K562 (cell line): ENCODE data around the gene SPON2. TPM values are rescaled to one million over a fixed set of nuclear protein-coding genes. Genes with fewer than 3 reads are reported as not detected.

ENCODE experiments used
- ATF1 ChIP-seq, 2 experiments: fragments of 450-650 bp in 1 of 2; IDR thresholded peaks; 2 replicates each; pipeline ENCODE4 v1.6.1; 2016; ENCODE audit warnings: missing compliant biosample characterization in 1 of 2, missing genetic modification characterization in 1 of 2
- BCLAF1 ChIP-seq, 2 experiments: fragments of 450-650 bp in 1 of 2; IDR thresholded peaks; 2 replicates each; pipeline ENCODE4 v1.6.1; 2011 to 2017; ENCODE audit warnings: low read depth in 2 of 2, antibody characterized with exemption in 1 of 2, borderline replicate concordance in 1 of 2, low read length in 1 of 2, mild to moderate bottlenecking in 1 of 2, mixed read lengths in 1 of 2; ENCODE audit not compliant: control insufficient read depth in 1 of 2
- CEBPZ ChIP-seq: fragments of 150-350 bp; IDR thresholded peaks from 2 replicates; pipeline ENCODE4 v1.6.1; 2014; ENCODE audit warnings: low read depth, mild to moderate bottlenecking, low read length, borderline replicate concordance
- CREM ChIP-seq: IDR thresholded peaks from 2 replicates; pipeline ENCODE4 v1.6.1; 2014; ENCODE audit warnings: antibody characterized with exemption, low read depth
- MEF2A ChIP-seq: IDR thresholded peaks from 2 replicates; pipeline ENCODE4 v1.6.1; 2011; ENCODE audit warnings: low read depth, mild to moderate bottlenecking, low read length, moderate library complexity; ENCODE audit not compliant: control insufficient read depth
- NFXL1 ChIP-seq: fragments of 450-650 bp; formaldehyde crosslinking; IDR thresholded peaks from 2 replicates; pipeline ENCODE4 v1.4.0; 2021; ENCODE audit warnings: mild to moderate bottlenecking
- NR2C2 ChIP-seq, 2 experiments: fragments of 200-800 bp in 1 of 2; sonication (Bioruptor generic) in 1 of 2; sonication (generic) in 1 of 2; formaldehyde crosslinking in 1 of 2; IDR thresholded peaks; 2 replicates each; pipeline versions ENCODE4 v1.6.1 to v1.8.0; 2016 to 2022; ENCODE audit warnings: mild to moderate bottlenecking in 1 of 2, missing compliant biosample characterization in 1 of 2, missing genetic modification characterization in 1 of 2, missing genetic modification reagents in 1 of 2
- POU5F1 ChIP-seq: fragments of 150-350 bp; IDR thresholded peaks from 2 replicates; pipeline ENCODE4 v1.6.1; 2014; ENCODE audit warnings: borderline replicate concordance, low read length, low read depth, mild to moderate bottlenecking; ENCODE audit not compliant: partially characterized antibody
- SMAD3 ChIP-seq: fragments of 450-650 bp; formaldehyde crosslinking; conservative IDR thresholded peaks from 2 replicates; pipeline ENCODE4 v1.4.0; 2020; ENCODE audit warnings: mild to moderate bottlenecking
- polyA plus RNA-seq, 8 experiments: library from polyadenylated mRNA; depleted of rRNA in 4 of 8; stranded (reverse) in 5 of 8; unstranded in 3 of 8; fragments of >200 nt; fragmentation: Nextera tagmentation in 2 of 8; fragmentation: Illumina TruSeq in 1 of 8; extraction: Ambion mirVana in 2 of 8; extraction: Trizol in 1 of 8; gene quantifications; 2 replicates each; pipeline versions ENCODE4 v1.2.1 to v1.2.3, GENCODE V29; 2011 to 2014; ENCODE audit warnings: inconsistent platforms in 1 of 8, missing spikeins in 1 of 8
- total RNA-seq, 7 experiments: library from RNA; depleted of rRNA in 6 of 7; stranded (reverse); fragments of >200 nt in 6 of 7; fragmentation: Illumina TruSeq in 2 of 7; extraction: Trizol in 2 of 7; gene quantifications; 2 replicates each; pipeline versions ENCODE4 v1.2.1 to v1.2.3, GENCODE V29; 2011 to 2021; ENCODE audit warnings: low replicate concordance in 1 of 7
- TF ChIP-seq, protein P1 (sequence below), 2 experiments: fragments of 450-650 bp; IDR thresholded peaks; 2 replicates each; pipeline ENCODE4 v1.6.1; 2018; ENCODE audit warnings: mild to moderate bottlenecking in 2 of 2, low read depth in 1 of 2; ENCODE audit not compliant: partially characterized antibody in 2 of 2

The SPON2 gene
- total and polyA plus RNA-seq, 9 of the 15 experiments (the other 6 are each of a cell fraction or from before 2014, with no cell fraction given): 0.21 to 2.2 (median 0.83) TPM

DNA sequence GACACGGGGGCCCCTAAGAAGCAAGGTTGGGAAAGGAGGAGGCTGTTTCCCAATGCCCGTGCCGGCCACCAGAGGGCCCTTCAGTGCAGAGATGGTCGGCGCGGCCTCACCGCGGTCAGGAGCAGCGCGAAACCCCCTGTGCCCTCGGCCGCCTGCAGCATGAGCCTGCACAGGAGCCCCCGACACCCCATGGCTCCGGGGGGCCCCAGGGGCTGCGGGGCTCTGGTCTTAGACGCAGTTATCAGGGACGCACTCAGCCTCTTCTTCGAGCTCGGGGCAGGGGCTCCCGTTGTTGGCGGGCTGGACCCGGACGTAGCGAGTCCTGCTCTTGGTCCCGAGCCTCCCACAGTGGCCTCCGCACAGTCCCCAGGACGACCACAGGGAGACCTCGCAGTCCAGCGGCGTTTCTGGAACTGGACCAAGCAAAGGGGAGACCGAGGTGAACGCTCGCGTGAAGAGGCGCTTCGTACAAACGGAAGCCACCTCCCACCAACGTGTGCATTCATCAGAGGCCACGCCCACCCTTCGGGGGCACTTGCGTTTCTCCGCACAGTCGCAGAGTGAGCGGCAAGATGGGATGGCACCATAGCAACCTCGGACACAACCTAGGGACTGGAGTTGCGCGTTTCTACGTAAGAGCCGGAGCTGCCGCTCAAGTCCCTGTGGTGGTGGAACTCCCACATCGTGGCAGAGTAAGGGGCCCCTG lies 5.0 kb downstream of the SPON2 start (continued):
- TF ChIP-seq BCLAF1 (IDR thresholded peaks at IDR 0.05; ENCODE audit: borderline replicate concordance in 1 of 2, control insufficient read depth in 1 of 2, low read depth in 2 of 2, low read length in 1 of 2) (no peak), MEF2A (no peak), NFXL1 (CRISPR knock-in tag) (no peak), NR2C2 (CRISPR knock-in tag; IDR thresholded peaks at IDR 0.05) (peak; percentile 34; the same call in 1 of the 2 replicates), NR2C2 (tag; IDR thresholded peaks at IDR 0.05) (no peak), POU5F1 (no peak), ATF1 (CRISPR knock-in tag; IDR thresholded peaks at IDR 0.05) (no peak), ATF1 (tag; IDR thresholded peaks at IDR 0.05) (peak; percentile 83), SMAD3 (CRISPR knock-in tag) (no peak), CEBPZ (no peak), CREM (peak; percentile 67)
- TF ChIP-seq, protein P1, sequence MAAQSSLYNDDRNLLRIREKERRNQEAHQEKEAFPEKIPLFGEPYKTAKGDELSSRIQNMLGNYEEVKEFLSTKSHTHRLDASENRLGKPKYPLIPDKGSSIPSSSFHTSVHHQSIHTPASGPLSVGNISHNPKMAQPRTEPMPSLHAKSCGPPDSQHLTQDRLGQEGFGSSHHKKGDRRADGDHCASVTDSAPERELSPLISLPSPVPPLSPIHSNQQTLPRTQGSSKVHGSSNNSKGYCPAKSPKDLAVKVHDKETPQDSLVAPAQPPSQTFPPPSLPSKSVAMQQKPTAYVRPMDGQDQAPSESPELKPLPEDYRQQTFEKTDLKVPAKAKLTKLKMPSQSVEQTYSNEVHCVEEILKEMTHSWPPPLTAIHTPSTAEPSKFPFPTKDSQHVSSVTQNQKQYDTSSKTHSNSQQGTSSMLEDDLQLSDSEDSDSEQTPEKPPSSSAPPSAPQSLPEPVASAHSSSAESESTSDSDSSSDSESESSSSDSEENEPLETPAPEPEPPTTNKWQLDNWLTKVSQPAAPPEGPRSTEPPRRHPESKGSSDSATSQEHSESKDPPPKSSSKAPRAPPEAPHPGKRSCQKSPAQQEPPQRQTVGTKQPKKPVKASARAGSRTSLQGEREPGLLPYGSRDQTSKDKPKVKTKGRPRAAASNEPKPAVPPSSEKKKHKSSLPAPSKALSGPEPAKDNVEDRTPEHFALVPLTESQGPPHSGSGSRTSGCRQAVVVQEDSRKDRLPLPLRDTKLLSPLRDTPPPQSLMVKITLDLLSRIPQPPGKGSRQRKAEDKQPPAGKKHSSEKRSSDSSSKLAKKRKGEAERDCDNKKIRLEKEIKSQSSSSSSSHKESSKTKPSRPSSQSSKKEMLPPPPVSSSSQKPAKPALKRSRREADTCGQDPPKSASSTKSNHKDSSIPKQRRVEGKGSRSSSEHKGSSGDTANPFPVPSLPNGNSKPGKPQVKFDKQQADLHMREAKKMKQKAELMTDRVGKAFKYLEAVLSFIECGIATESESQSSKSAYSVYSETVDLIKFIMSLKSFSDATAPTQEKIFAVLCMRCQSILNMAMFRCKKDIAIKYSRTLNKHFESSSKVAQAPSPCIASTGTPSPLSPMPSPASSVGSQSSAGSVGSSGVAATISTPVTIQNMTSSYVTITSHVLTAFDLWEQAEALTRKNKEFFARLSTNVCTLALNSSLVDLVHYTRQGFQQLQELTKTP (IDR thresholded peaks at IDR 0.05; ENCODE audit: low read depth in 1 of 2, partially characterized antibody in 2 of 2): no peak
